Measurements from ENCODE around the gene NLRP5.
"Not testable (repeated sequence)": the region's sequence is repeated elsewhere in the genome, so short reads cannot be mapped to it uniquely, and the experiment has no call there.

NLRP5 gene

GRCh38 chr19:55986487-55986886 lies at the start of gene NLRP5:
Gene NLRP5, plus strand, starts transcription at chr19:55986775.
- DNase-seq, result no peak

- no peak for DNase-seq
Observed at GRCh38 chr19:55939206-55939605, 47.4 kb upstream of the NLRP5 start.

GRCh38 chr19:55940306-55940705 lies 46.3 kb upstream of the NLRP5 start:
- DNase-seq, result no peak

GRCh38 chr19:55947532-55947931 lies 39.0 kb upstream of the NLRP5 start, which contains the start of gene NLRP8:
Gene NLRP8, plus strand, starts transcription at chr19:55947832.
- DNase-seq, result no peak

GRCh38 chr19:55950566-55950965 lies 36.0 kb upstream of the NLRP5 start:
- DNase-seq, result not testable (repeated sequence)

GRCh38 chr19:55956431-55956830 lies 30.1 kb upstream of the NLRP5 start:
- no peak for DNase-seq

GRCh38 chr19:55958356-55958755 lies 28.2 kb upstream of the NLRP5 start:
- DNase-seq, result no peak

- no peak for DNase-seq
Observed at GRCh38 chr19:55959996-55960675, 26.4 kb upstream of the NLRP5 start.

GRCh38 chr19:55962186-55962585 lies 24.4 kb upstream of the NLRP5 start:
- no peak for DNase-seq

GRCh38 chr19:55973982-55974381 lies 12.6 kb upstream of the NLRP5 start:
- DNase-seq, result no peak

- no peak for DNase-seq
Observed at GRCh38 chr19:55980415-55980814, 6.2 kb upstream of the NLRP5 start.

- no peak for DNase-seq
Observed at GRCh38 chr19:55985254-55985653, 1.3 kb upstream of the NLRP5 start.

GRCh38 chr19:55990831-55991230 lies 4.3 kb downstream of the NLRP5 start:
- no peak for DNase-seq

GRCh38 chr19:55993492-55993891 lies 6.9 kb downstream of the NLRP5 start:
- DNase-seq, result no peak

GRCh38 chr19:56014765-56015164 lies 28.2 kb downstream of the NLRP5 start:
- DNase-seq, result no peak

- no peak for DNase-seq
Observed at GRCh38 chr19:56015756-56016155, 29.2 kb downstream of the NLRP5 start.

- not testable (repeated sequence) for DNase-seq
Observed at GRCh38 chr19:56019325-56019724, 32.8 kb downstream of the NLRP5 start.

GRCh38 chr19:56020355-56020975 lies 33.9 kb downstream of the NLRP5 start:
- not testable (repeated sequence) for DNase-seq

- DNase-seq, result no peak
Observed at GRCh38 chr19:56026769-56027168, 40.2 kb downstream of the NLRP5 start.

GRCh38 chr19:56053596-56053995 lies 67.0 kb downstream of the NLRP5 start:
- DNase-seq, result no peak

- DNase-seq, result peak; percentile 66
Observed at GRCh38 chr19:56066152-56067023, 79.8 kb downstream of the NLRP5 start.

GRCh38 chr19:56069642-56070041 lies 83.1 kb downstream of the NLRP5 start:
- DNase-seq, result no peak

- DNase-seq, result no peak
Observed at GRCh38 chr19:56071151-56071550, 84.6 kb downstream of the NLRP5 start.

- DNase-seq, result peak; percentile 50
Observed at GRCh38 chr19:56076498-56076897, 89.9 kb downstream of the NLRP5 start.

Measured in stimulated activated CD4-positive, alpha-beta T cell treated with anti-CD3 and anti-CD28 coated beads, Interleukin-4, amount 100 ng/mL, for 24 hours (primary cell).